Liver (tissue), 9 donors: ENCODE data around the gene PKN2. TPM values are rescaled to one million over a fixed set of nuclear protein-coding genes. Genes with fewer than 3 reads are reported as not detected.
"Not testable (repeated sequence)": the region's sequence is repeated elsewhere in the genome, so short reads cannot be mapped to it uniquely, and the experiment has no call there.

Experiments
- DNase-seq: peaks from one replicate; pipeline ENCODE4 v3.0.0-alpha.2; 2017; ENCODE audit warnings: low spot score
- H3K27ac ChIP-seq, 2 donors: one replicate each; pipeline ENCODE4 v1.7.0; 2013; ENCODE audit warnings: inconsistent platforms in 2 of 2, low read length in 2 of 2, control low read depth in 1 of 2, low read depth in 1 of 2, mild to moderate bottlenecking in 1 of 2
- H3K27me3 ChIP-seq, 4 donors: one replicate each; pipeline versions ENCODE4 v1.6.1 to v1.7.0; 2013; ENCODE audit warnings: low read length in 3 of 4, inconsistent platforms in 1 of 4, mild to moderate bottlenecking in 1 of 4, moderate library complexity in 1 of 4; ENCODE audit not compliant: control insufficient read depth in 4 of 4, insufficient read depth in 4 of 4
- H3K36me3 ChIP-seq, 4 donors: one replicate each; pipeline versions ENCODE4 v1.6.1 to v1.7.0; 2013; ENCODE audit warnings: low read length in 3 of 4, mild to moderate bottlenecking in 3 of 4, low read depth in 1 of 4, moderate library complexity in 1 of 4; ENCODE audit not compliant: control insufficient read depth in 4 of 4, insufficient read depth in 3 of 4
- H3K4me1 ChIP-seq, 4 donors: one replicate each; pipeline versions ENCODE4 v1.6.1 to v1.7.0; 2013; ENCODE audit warnings: low read length in 3 of 4, mild to moderate bottlenecking in 3 of 4, moderate library complexity in 1 of 4; ENCODE audit not compliant: control insufficient read depth in 4 of 4, insufficient read depth in 4 of 4
- H3K4me3 ChIP-seq, 3 donors: one replicate each; pipeline versions ENCODE4 v1.6.1 to v1.7.0; 2013; ENCODE audit warnings: low read length in 3 of 3, control low read depth in 1 of 3, low read depth in 1 of 3, mild to moderate bottlenecking in 1 of 3
- H3K9ac ChIP-seq, 2 donors: one replicate each; pipeline ENCODE4 v1.7.0; 2013; ENCODE audit warnings: low read length in 2 of 2, mild to moderate bottlenecking in 2 of 2, moderate library complexity in 2 of 2, control low read depth in 1 of 2, low read depth in 1 of 2
- H3K9me3 ChIP-seq, 4 donors: one replicate each; pipeline versions ENCODE4 v1.6.1 to v1.7.0; 2013; ENCODE audit warnings: low read length in 3 of 4; ENCODE audit not compliant: control insufficient read depth in 4 of 4
- ATF3 ChIP-seq: IDR thresholded peaks from 2 replicates; pipeline ENCODE4 v1.6.1; 2016; ENCODE audit warnings: antibody characterized with exemption
- CTCF ChIP-seq: fragments of 150-350 bp; IDR thresholded peaks from 2 replicates; pipeline ENCODE4 v1.5.1; 2017; ENCODE audit warnings: improper control_type of control experiment, low read depth, low read length; ENCODE audit not compliant: missing input control
- EGR1 ChIP-seq, 2 donors: IDR thresholded peaks; 2 replicates each; pipeline ENCODE4 v1.6.1; 2016 to 2018; ENCODE audit warnings: antibody characterized with exemption in 2 of 2, low read depth in 2 of 2
- FOXA1 ChIP-seq: IDR thresholded peaks from 2 replicates; pipeline ENCODE4 v1.6.1; 2016; ENCODE audit warnings: antibody characterized with exemption
- FOXA2 ChIP-seq: IDR thresholded peaks from 2 replicates; pipeline ENCODE4 v1.6.1; 2016; ENCODE audit warnings: antibody characterized with exemption
- GABPA ChIP-seq, 2 donors: IDR thresholded peaks in 1 of 2; conservative IDR thresholded peaks in 1 of 2; 2 replicates each; pipeline ENCODE4 v1.6.1; 2016; ENCODE audit warnings: antibody characterized with exemption in 2 of 2, mild to moderate bottlenecking in 1 of 2, moderate library complexity in 1 of 2
- HNF4A ChIP-seq, 2 donors: conservative IDR thresholded peaks; 2 replicates each; pipeline ENCODE4 v1.6.1; 2016; ENCODE audit warnings: antibody characterized with exemption in 2 of 2, mild to moderate bottlenecking in 2 of 2
- HNF4G ChIP-seq: IDR thresholded peaks from 2 replicates; pipeline ENCODE4 v1.6.1; 2016; ENCODE audit warnings: antibody characterized with exemption
- MAX ChIP-seq: IDR thresholded peaks from 2 replicates; pipeline ENCODE4 v1.6.1; 2016; ENCODE audit warnings: antibody characterized with exemption
- NR2F2 ChIP-seq: IDR thresholded peaks from 2 replicates; pipeline ENCODE4 v1.6.1; 2016; ENCODE audit warnings: antibody characterized with exemption
- RAD21 ChIP-seq, 2 donors: IDR thresholded peaks; 2 replicates each; pipeline ENCODE4 v1.6.1; 2016; ENCODE audit warnings: antibody characterized with exemption in 2 of 2, mild to moderate bottlenecking in 2 of 2
- REST ChIP-seq: IDR thresholded peaks from 2 replicates; pipeline ENCODE4 v1.6.1; 2016; ENCODE audit warnings: antibody characterized with exemption, mild to moderate bottlenecking
- RXRA ChIP-seq, 2 donors: IDR thresholded peaks; 2 replicates each; pipeline ENCODE4 v1.6.1; 2017 to 2018; ENCODE audit warnings: antibody characterized with exemption in 2 of 2, mild to moderate bottlenecking in 1 of 2
- SP1 ChIP-seq: IDR thresholded peaks from 2 replicates; pipeline ENCODE4 v1.6.1; 2018; ENCODE audit warnings: antibody characterized with exemption, mild to moderate bottlenecking
- TAF1 ChIP-seq: conservative IDR thresholded peaks from 2 replicates; pipeline ENCODE4 v1.6.1; 2016; ENCODE audit warnings: antibody characterized with exemption, mild to moderate bottlenecking
- YY1 ChIP-seq: IDR thresholded peaks from 2 replicates; pipeline ENCODE4 v1.6.1; 2016; ENCODE audit warnings: antibody characterized with exemption, mild to moderate bottlenecking
- ZBTB33 ChIP-seq: IDR thresholded peaks from 2 replicates; pipeline ENCODE4 v1.6.1; 2016; ENCODE audit warnings: antibody characterized with exemption
- WGBS: extraction: QIAGEN DNeasy Blood & Tissue Kit; methylation state at CpG from one replicate; pipeline ENCODE4 v1.1.7; 2013; 5-methylcytosine and 5-hydroxymethylcytosine counted together
- polyA plus RNA-seq, 2 donors: library from polyadenylated mRNA; stranded (reverse) in 1 of 2; unstranded in 1 of 2; fragments of 200-250 nt in 1 of 2; fragments of >200 nt in 1 of 2; fragmentation: Nextera tagmentation in 1 of 2; extraction: Ambion mirVana in 1 of 2; gene quantifications; one replicate each; pipeline versions ENCODE4 v1.2.1 to v1.2.3, GENCODE V29; 2013 to 2015
- total RNA-seq, 2 donors: library from RNA; depleted of rRNA; stranded (reverse); fragments of >200 nt; gene quantifications; one replicate each; pipeline ENCODE4 v1.2.3, GENCODE V29; 2014
- donor health status: healthy.
- donor health status: healthy.
- donor health status: healthy.
- donor health status: healthy.
- donor health status: healthy.

PKN2 gene
- total and polyA plus RNA-seq, 4 donors = 4.4 to 20.7 (median 13.3) TPM

GRCh38 chr1:88812366-88812765 lies 128.3 kb downstream of the PKN2 start:
- H3K9me3 ChIP-seq = no peaks in the 10 kb centered on the region
- H3K27ac ChIP-seq = no peak overlapping the region
- H3K4me1 ChIP-seq = no peaks in the 10 kb centered on the region
- H3K36me3 ChIP-seq = peaks cover 3 to 23% (median 13%) of the 10 kb centered on the region in 4 donors
- H3K9ac ChIP-seq = no peak overlapping the region
- H3K4me3 ChIP-seq = no peak overlapping the region
- no peak for TF ChIP-seq RXRA (IDR thresholded peaks at IDR 0.05)
- no peak for TF ChIP-seq ATF3
- no peak for TF ChIP-seq REST
- no peak for TF ChIP-seq HNF4A (conservative IDR thresholded peaks at IDR 0.05)
- no peak for TF ChIP-seq RAD21 (IDR thresholded peaks at IDR 0.05)
- no peak for TF ChIP-seq ZBTB33
- TF ChIP-seq HNF4G = no peak
- no peak for TF ChIP-seq EGR1 (IDR thresholded peaks at IDR 0.05; ENCODE audit: low read depth in 2 of 2)
- no peak for TF ChIP-seq YY1
- TF ChIP-seq FOXA1 = no peak
- no peak for TF ChIP-seq SP1
- TF ChIP-seq CTCF = no peak
- no peak for TF ChIP-seq TAF1
- no peak for TF ChIP-seq GABPA (IDR thresholded peaks at IDR 0.05 in 1 of 2, conservative IDR thresholded peaks at IDR 0.05 in 1 of 2)
- no peaks in the 10 kb centered on the region for H3K27me3 ChIP-seq
- no peak for DNase-seq

- H3K4me3 ChIP-seq = no peak overlapping the region
- 90% methylated on average over 1 of the region's 1 CpG for WGBS
- DNase-seq = no peak
- no peak overlapping the region for H3K9ac ChIP-seq
- TF ChIP-seq FOXA1 (no peak), HNF4A (conservative IDR thresholded peaks at IDR 0.05) (no peak), SP1 (no peak), MAX (no peak), ATF3 (no peak), NR2F2 (no peak), ZBTB33 (no peak), HNF4G (no peak), FOXA2 (no peak)
- no peaks in the 10 kb centered on the region for H3K27me3 ChIP-seq
- peaks cover 3 to 17% (median 13%) of the 10 kb centered on the region in 4 donors for H3K36me3 ChIP-seq
- no peaks in the 10 kb centered on the region for H3K4me1 ChIP-seq
- H3K9me3 ChIP-seq = no peaks in the 10 kb centered on the region
- no peak overlapping the region for H3K27ac ChIP-seq
These were observed 129.4 kb downstream of the PKN2 start for GRCh38 chr1:88813471-88813870.

GRCh38 chr1:88819642-88820041 lies 135.6 kb downstream of the PKN2 start:
- not testable (repeated sequence) for H3K4me3 ChIP-seq, H3K4me1 ChIP-seq, H3K27me3 ChIP-seq, H3K9ac ChIP-seq, H3K9me3 ChIP-seq, H3K27ac ChIP-seq, DNase-seq
- WGBS = 97% methylated on average over 3 of the region's 3 CpGs
- peaks cover 6 to 14% (median 10%) of the 10 kb centered on the region in 4 donors for H3K36me3 ChIP-seq
